IPS DF 19.7 (cell line): Measurements from ENCODE around the gene HAUS2.

ENCODE experiments used
- DNase-seq: peaks from one replicate; pipeline ENCODE4 v3.0.0-alpha.2; 2013; ENCODE audit warnings: low read depth, low spot score

HAUS2 gene

DNA sequence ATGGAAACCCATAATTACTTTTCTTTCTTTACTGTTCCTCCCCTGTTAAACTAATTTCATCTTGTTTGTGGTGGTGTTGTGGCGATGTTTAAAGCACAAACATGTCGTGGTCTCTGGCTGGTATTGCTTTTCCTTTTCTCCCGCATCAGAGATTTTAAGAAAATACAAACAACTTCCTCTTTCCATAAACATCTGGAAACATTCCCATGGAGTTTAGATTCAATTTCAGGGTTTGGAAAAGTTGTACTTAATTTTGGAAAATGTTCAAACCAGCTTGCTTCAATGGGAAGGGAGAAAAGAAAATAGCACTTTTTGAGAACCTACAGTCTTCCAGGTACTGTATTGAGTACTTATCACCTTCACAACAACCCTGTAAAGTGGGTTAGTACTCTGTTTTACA is 57.2 kb downstream of the HAUS2 start:
- DNase-seq, result no peak

DNA sequence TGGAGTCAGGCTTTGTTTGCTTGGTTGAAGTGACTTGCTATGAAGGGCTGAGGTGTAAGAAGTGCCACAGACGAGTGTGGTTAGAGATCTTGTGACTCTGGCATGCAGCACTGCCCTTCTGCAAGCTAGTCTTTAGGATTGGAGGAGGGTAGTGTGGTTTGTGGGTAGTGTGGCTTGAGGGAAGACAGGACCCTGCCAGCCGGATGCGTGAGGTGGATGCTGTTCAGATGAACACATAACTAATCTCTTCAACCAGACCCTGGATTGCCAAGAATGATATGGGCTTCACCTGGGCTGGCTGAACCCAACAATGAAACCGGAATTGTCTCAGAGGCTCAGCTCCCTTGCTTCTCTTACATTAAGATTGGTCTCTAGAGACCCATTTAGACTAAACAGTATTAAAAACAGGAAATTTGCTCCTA is 59.5 kb downstream of the HAUS2 start:
- DNase-seq, result no peak

DNA sequence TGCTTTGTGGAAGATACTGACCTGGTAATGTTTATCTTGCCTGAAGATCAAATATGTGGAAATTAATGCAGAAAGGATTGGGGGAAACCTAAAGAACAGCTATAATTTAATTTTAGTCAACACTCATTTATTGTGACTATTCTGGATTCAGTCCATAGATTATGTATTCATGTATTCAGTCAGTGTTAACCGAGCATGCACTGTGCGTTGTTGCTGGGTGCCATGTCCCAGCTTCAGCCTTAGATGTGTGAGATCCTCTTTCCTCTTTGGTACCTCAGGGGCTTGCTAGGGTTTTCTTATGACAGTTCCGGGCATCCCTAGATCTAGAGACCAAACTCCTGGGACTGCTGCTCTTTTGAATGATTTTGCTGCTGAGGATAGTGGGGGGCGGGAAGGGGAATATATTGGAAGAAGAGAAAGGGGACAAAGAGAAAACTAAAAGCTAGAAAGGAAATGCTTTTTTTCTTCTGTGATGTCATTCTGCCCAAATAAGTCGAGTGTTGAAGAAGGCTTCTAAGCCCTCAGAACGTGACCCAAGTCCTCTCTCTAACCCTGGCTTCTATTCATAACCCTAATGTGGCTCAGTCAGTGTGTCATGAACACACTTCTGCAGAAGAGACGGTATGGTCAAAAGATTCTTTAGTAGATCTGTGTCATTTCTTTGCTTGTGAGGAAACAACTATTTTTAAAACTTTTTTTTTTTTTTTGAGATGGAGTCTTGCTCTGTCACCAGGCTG is 60.3 kb downstream of the HAUS2 start:
- DNase-seq, result no peak

DNA sequence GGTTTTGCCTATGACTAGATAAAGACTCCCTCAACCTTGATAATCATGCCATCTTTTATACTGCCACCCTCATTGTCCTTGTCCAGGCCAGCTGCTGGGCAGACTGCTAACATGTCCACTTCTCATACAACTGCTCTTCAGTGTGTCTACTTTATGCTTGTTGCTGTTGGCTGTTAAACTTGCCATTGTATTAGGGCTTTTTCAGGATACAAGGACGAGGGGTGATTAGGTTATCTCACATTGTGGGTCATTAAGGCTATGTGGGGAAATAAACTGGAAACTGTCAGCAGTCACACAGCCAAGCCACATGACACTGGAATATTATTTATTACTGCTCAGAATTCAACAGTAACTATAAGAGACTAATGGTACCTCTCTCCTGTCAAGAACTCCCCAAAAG is 62.9 kb downstream of the HAUS2 start:
- DNase-seq, result no peak

DNA sequence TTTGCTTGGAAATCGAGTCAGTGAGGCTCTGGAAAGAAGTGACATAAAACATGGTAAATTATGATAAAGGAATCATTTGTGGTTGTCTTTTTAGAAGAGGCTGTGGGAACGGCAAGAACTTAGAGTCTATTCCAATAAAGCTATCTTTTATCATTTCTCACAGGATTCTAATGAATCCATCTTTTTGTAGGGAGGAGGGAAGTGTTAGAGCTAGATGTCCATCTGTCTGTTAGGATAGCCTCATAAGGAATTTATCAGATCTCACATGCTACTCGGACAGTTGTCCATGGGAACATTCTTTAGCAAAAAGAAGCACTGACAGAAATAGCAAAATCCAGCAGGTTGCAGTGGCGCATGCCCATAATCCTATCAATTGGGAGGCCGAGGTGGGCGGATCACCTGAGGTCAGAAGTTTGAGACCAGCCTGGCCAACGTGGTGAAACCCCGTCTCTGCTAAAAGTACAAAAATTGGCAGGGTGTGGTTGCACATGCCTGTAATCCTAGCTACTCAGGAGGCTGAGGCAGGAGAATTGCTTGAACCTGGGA is 63.8 kb downstream of the HAUS2 start:
- DNase-seq, result no peak

DNA sequence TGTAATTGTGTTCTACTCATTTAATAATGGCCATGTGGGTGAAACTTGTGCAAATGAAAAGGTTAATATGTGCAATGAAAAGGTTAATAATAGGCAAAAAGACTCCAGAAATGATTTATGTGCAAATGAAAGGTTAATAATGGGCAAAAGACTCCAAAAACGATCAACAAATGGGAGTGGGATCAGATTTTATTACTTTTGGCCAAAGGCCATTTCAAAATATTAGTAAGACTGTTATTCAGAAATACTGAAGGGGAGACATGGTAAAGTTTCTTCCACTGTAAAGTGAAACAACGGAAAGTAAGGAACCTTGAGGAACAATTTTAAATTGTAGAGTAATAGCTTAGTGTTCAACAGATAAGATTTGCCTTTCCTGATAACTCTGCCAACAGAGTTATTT is 67.5 kb downstream of the HAUS2 start:
- DNase-seq, result no peak
